Esophagus muscularis mucosa (tissue), 4 donors: ENCODE results near the gene NCAM1. TPM values are rescaled to one million over a fixed set of nuclear protein-coding genes. Genes with fewer than 3 reads are reported as not detected.

Experiments used
- DNase-seq: peaks from one replicate; pipeline ENCODE4 v3.0.0-alpha.2; 2017; ENCODE audit errors: extremely low spot score
- H3K27ac ChIP-seq, 4 donors: fragments of 200-600 bp; sonication (generic); replicated peaks in 1 of 4; 1 replicate in 3 of 4; 2 replicates in 1 of 4; pipeline ENCODE4 v1.5.1; 2016 to 2019; ENCODE audit warnings: mild to moderate bottlenecking in 1 of 4
- H3K27me3 ChIP-seq, 4 donors: fragments of 200-600 bp; sonication (generic); one replicate each; pipeline versions ENCODE4 v1.5.1 to v1.6.0; 2016 to 2019
- H3K36me3 ChIP-seq, 4 donors: fragments of 200-600 bp; sonication (generic); one replicate each; pipeline ENCODE4 v1.5.1; 2016 to 2019
- H3K4me1 ChIP-seq, 4 donors: fragments of 200-600 bp; sonication (generic); one replicate each; pipeline ENCODE4 v1.5.1; 2016 to 2019
- H3K4me3 ChIP-seq, 4 donors: fragments of 200-600 bp; sonication (generic); 1 replicate in 2 of 4; 2 replicates in 2 of 4; pipeline ENCODE4 v1.5.1; 2016 to 2019; ENCODE audit warnings: mild to moderate bottlenecking in 4 of 4, moderate library complexity in 1 of 4
- H3K9me3 ChIP-seq, 4 donors: fragments of 200-600 bp; sonication (generic); 1 replicate in 3 of 4; 2 replicates in 1 of 4; pipeline ENCODE4 v1.5.1; 2016 to 2019
- CTCF ChIP-seq, 3 experiments: fragments of 200-600 bp in 2 of 3; fragments of 450-650 bp in 1 of 3; sonication (generic) in 2 of 3; IDR thresholded peaks; one replicate each; pipeline ENCODE4 v1.5.1; 2017 to 2019; ENCODE audit warnings: antibody characterized with exemption in 3 of 3, mild to moderate bottlenecking in 2 of 3, moderate library complexity in 1 of 3
- EP300 ChIP-seq: sonication (generic); formaldehyde crosslinking; IDR thresholded peaks from one replicate; pipeline ENCODE4 v1.6.1; 2017; ENCODE audit warnings: antibody characterized with exemption
- POLR2A ChIP-seq: fragments of 450-650 bp; IDR thresholded peaks from one replicate; pipeline ENCODE4 v1.6.1; 2017; ENCODE audit warnings: antibody characterized with exemption, moderate library complexity, mild to moderate bottlenecking, low read depth
- POLR2AphosphoS5 ChIP-seq, 2 donors: sonication (generic); formaldehyde crosslinking; IDR thresholded peaks; one replicate each; pipeline ENCODE4 v1.6.1; 2017; ENCODE audit warnings: antibody characterized with exemption in 2 of 2
- WGBS: methylation state at CpG from one replicate; pipeline ENCODE4 v1.1.5; 2018; 5-methylcytosine and 5-hydroxymethylcytosine counted together
- intact Hi-C: fragments of 100-400 bp; cut with DNase I; formaldehyde crosslinking; loops from one replicate; pipeline ENCODE4 v1.15.1; 2023
- total RNA-seq, 4 donors: library from RNA; depleted of rRNA; stranded (reverse); fragments of >200 nt; gene quantifications; one replicate each; pipeline versions ENCODE4 v1.1.0 to v1.2.1, GENCODE V29; 2016

Gene NCAM1
- total RNA-seq, 4 donors from 2014 or later: 83.5 to 161 (median 95.2) TPM

DNA sequence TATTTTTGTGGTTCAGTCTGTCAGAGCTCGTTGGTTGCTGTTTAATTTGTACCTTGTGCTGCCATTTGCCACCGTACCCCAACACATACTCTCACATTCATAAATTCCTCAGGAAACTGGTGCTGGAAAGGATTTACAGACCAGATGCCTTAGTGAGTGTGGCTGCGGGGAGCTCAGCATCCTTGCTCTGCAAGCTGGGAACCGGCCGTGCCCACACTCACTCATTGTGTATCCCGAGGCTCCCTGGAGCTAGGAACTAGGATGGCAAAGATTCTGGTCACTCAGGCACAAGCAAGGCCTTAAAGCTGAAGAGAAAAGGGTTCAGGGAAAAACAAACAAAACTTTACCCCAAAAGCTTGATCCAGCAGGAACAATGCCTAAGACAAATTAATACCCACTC lies 288.6 kb downstream of the NCAM1 start:
- no peak overlapping the region for H3K27ac ChIP-seq
- 91% methylated on average over 6 of the region's 6 CpGs for WGBS
- H3K9me3 ChIP-seq: no peaks in the 10 kb centered on the region
- H3K27me3 ChIP-seq: no peaks in the 10 kb centered on the region
- no peak for DNase-seq
- H3K4me3 ChIP-seq: no peak overlapping the region
- H3K4me1 ChIP-seq: peaks cover 0 to 28% (median 19%) of the 10 kb centered on the region in 4 donors
- H3K36me3 ChIP-seq: peaks cover 0 to 20% (median 0%) of the 10 kb centered on the region in 4 donors
- intact Hi-C loops: loop anchor here (10.0 kb wide), 1 partner anchor 125 kb away; no protein-coding TSS in a partner anchor
- TF ChIP-seq EP300 (no peak), CTCF (IDR thresholded peaks at IDR 0.05) (no peak), POLR2A (no peak), POLR2AphosphoS5 (IDR thresholded peaks at IDR 0.05) (no peak)

DNA sequence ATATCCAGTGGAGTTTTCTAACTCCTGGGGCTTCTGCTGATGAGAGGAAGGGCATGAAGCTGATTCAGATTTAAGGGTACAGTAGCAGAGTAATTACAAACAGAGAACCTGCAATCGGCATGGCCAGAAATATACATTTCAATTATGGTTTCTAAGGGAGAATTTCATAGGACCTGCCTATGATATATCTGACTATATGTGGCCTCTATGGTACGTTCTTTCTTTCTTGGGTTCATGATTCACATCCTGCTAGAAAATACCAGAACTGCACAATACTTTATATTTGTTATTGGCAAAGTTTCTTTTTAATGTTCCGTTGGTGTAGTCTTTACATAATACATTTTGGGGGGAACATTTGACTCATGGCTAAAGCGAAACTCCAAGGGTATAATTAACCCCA lies 290.1 kb downstream of the NCAM1 start:
- TF ChIP-seq POLR2A (no peak), POLR2AphosphoS5 (IDR thresholded peaks at IDR 0.05) (no peak), EP300 (no peak), CTCF (IDR thresholded peaks at IDR 0.05) (no peak)
- no peaks in the 10 kb centered on the region for H3K9me3 ChIP-seq
- no peak overlapping the region for H3K4me3 ChIP-seq
- peaks cover 0 to 13% (median 3%) of the 10 kb centered on the region in 4 donors for H3K36me3 ChIP-seq
- intact Hi-C loops: no loop called here
- no peak for DNase-seq
- H3K27me3 ChIP-seq: no peaks in the 10 kb centered on the region
- peaks cover 5 to 28% (median 19%) of the 10 kb centered on the region in 4 donors for H3K4me1 ChIP-seq
- no peak overlapping the region for H3K27ac ChIP-seq
- WGBS: 90% methylated on average over 4 of the region's 4 CpGs

DNA sequence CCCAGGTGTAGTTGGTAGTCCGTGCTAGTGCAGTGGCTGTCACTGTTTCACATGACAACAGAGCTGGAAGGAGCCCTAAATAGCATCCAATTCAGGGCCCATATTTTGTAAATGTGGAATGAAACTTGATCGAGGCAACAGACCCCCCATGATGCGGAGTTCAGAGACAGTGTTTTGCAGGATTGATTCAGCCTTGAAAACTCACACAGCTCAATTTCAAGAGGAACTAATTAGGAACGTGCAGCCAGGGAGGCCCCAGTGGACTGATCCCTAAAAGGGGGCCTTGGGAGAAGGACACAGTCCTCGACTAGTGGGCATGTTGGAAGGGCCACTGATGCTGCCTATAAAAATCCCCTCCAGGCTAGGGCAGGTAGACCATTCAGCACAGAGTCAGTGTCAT lies 292.2 kb downstream of the NCAM1 start:
- 87% methylated on average over 5 of the region's 5 CpGs for WGBS

DNA sequence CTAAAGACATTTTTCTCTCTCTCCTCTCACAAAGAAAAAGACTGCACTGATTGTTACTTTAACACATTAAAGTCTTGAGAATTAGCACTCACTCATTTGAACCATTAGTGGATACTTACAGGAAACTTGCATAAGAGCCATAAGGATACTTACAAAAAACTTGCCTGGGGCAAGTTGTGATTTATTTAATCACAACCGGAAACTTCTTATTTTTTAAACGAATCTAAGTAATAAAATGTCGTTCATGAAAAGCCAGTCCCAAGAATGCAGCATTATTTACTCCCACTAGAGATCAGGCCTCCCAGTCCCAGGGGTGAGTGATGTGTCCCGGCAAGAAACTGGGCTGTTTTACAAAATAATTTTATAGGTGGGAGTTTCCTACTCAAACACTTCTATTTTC lies 293.9 kb downstream of the NCAM1 start:
- Histone ChIP-seq H3K27ac (no peak overlapping the region), H3K4me1 (peaks cover 0 to 6% (median 0%) of the 10 kb centered on the region in 4 donors), H3K4me3 (no peak overlapping the region), H3K9me3 (no peaks in the 10 kb centered on the region), H3K27me3 (no peaks in the 10 kb centered on the region), H3K36me3 (peaks cover 0 to 20% (median 2%) of the 10 kb centered on the region in 4 donors)
- intact Hi-C loops: no loop called here
- WGBS: 52% methylated on average over 4 of the region's 4 CpGs
- TF ChIP-seq CTCF (IDR thresholded peaks at IDR 0.05): no peak
- DNase-seq: no peak

More for the DNA sequence above, 292.2 kb downstream of the NCAM1 start:
- peaks cover 3 to 13% (median 8%) of the 10 kb centered on the region in 4 donors for H3K4me1 ChIP-seq
- intact Hi-C loops: no loop called here
- H3K27me3 ChIP-seq: no peaks in the 10 kb centered on the region
- no peak for DNase-seq
- peaks cover 0 to 17% (median 0%) of the 10 kb centered on the region in 4 donors for H3K36me3 ChIP-seq
- no peak overlapping the region for H3K4me3 ChIP-seq
- TF ChIP-seq POLR2A (no peak), POLR2AphosphoS5 (IDR thresholded peaks at IDR 0.05) (no peak), CTCF (IDR thresholded peaks at IDR 0.05) (no peak), EP300 (no peak)
- H3K9me3 ChIP-seq: no peaks in the 10 kb centered on the region
- H3K27ac ChIP-seq: no peak overlapping the region

DNA sequence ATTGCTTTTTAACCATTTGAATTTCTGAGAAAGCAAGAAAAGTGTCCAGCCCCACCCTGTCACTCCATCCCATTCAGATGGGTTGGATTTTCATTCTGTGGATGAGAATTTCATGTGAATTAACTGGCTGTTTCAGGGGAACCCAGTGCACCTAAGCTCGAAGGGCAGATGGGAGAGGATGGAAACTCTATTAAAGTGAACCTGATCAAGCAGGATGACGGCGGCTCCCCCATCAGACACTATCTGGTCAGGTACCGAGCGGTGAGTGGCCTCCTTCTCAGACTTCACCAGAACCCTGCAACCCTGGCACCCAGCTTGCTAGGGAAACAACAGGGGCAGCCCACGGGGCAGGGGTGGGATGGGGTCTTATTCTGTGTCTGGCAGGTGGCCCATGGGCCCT lies 294.5 kb downstream of the NCAM1 start:
- Histone ChIP-seq H3K27ac (no peak overlapping the region), H3K4me1 (peaks cover 0 to 6% (median 0%) of the 10 kb centered on the region in 4 donors), H3K4me3 (no peak overlapping the region), H3K27me3 (no peaks in the 10 kb centered on the region), H3K36me3 (peaks cover 0 to 26% (median 8%) of the 10 kb centered on the region in 4 donors), H3K9me3 (no peaks in the 10 kb centered on the region)
- intact Hi-C loops: no loop called here
- WGBS: 96% methylated on average over 6 of the region's 6 CpGs
- no peak for DNase-seq
- TF ChIP-seq POLR2A: no peak
- no peak for TF ChIP-seq POLR2AphosphoS5 (IDR thresholded peaks at IDR 0.05)
- TF ChIP-seq EP300: no peak
- no peak for TF ChIP-seq CTCF (IDR thresholded peaks at IDR 0.05)
